ENCODE results near the gene LCN10. TPM values are rescaled to one million over a fixed set of nuclear protein-coding genes. Genes with fewer than 3 reads are reported as not detected.
A peak's percentile ranks its signal among the peaks of the same experiment; 100 is the strongest.

Gene LCN10
- total and polyA plus RNA-seq, 10 of the 15 experiments (the other 5 are each of a cell fraction or from before 2014, with no cell fraction given), result 0.06 to 1.3 (median 0.21) TPM; not detected in 1

GRCh38 chr9:136776947-136777346 is 34.2 kb upstream of the LCN10 start:
- H3K9me3 ChIP-seq (replicated peaks; ENCODE audit: control insufficient read depth, insufficient read depth, low read length), result peaks cover 6% of the 10 kb centered on the region; the same call in 2 of the 3 replicates
- no peaks in the 10 kb centered on the region for H4K20me1 ChIP-seq (ENCODE audit: control insufficient read depth, insufficient read depth)
- 51% methylated on average over 7 of the region's 7 CpGs for WGBS (ENCODE audit: insufficient coverage, insufficient replicate concordance, low lambda C conversion rate, missing lambda C conversion rate)
- no peak overlapping the region for H3K27ac ChIP-seq (ENCODE audit: control insufficient read depth, insufficient read depth)
- peak overlapping the region; percentile 11; the same call in 1 of the 2 replicates for H2AFZ ChIP-seq (ENCODE audit: control insufficient read depth, low read depth, low read length)
- ChIA-PET POLR2A (interaction anchor here (0.6 to 1.7 kb wide), 2 partner anchors 11 to 446 kb away, joined by 3 to 5 read pairs; no protein-coding TSS in a partner anchor), RAD21 (ENCODE audit: unreplicated experiment) (interaction anchor here (2.0 kb wide), 3 partner anchors 11 to 252 kb away, joined by 4 to 9 read pairs (median 6); no protein-coding TSS in a partner anchor), CTCF (interaction anchor here (0.7 to 13.1 kb wide), 8 partner anchors 7 to 258 kb away, joined by 3 to 163 read pairs (median 7); partner anchors contain the start of gene LCN8), SMC1A (ENCODE audit: uncharacterized antibody, unreplicated experiment) (interaction anchor here (1.3 to 3.1 kb wide), 2 partner anchors 10 to 259 kb away, joined by 3 to 21 read pairs; no protein-coding TSS in a partner anchor)
- TF ChIP-seq HDGF (IDR thresholded peaks at IDR 0.05) (no peak), CBX3 (IDR thresholded peaks at IDR 0.05; ENCODE audit: borderline replicate concordance, low read depth) (no peak), IKZF2 (IDR thresholded peaks at IDR 0.05) (no peak), HCFC1 (IDR thresholded peaks at IDR 0.05; ENCODE audit: low read length) (no peak), CREB1 (IDR thresholded peaks at IDR 0.05; ENCODE audit: low read depth) (no peak), TCF7 (IDR thresholded peaks at IDR 0.05; ENCODE audit: borderline replicate concordance) (no peak), PAX8 (IDR thresholded peaks at IDR 0.05) (no peak), BHLHE40 (IDR thresholded peaks at IDR 0.05; ENCODE audit: borderline replicate concordance in 1 of 2, low read depth in 2 of 2, low read length in 1 of 2) (no peak), USF2 (IDR thresholded peaks at IDR 0.05; ENCODE audit: borderline replicate concordance, low read depth, low read length) (no peak), LARP7 (IDR thresholded peaks at IDR 0.05) (no peak), BCL11A (IDR thresholded peaks at IDR 0.05; ENCODE audit: low read depth, low read length) (no peak), HDAC2 (IDR thresholded peaks at IDR 0.05) (no peak), PKNOX1 (IDR thresholded peaks at IDR 0.05) (no peak), PRDM15 (CRISPR knock-in tag; IDR thresholded peaks at IDR 0.05) (no peak), EZH2 (IDR thresholded peaks at IDR 0.05; ENCODE audit: borderline replicate concordance, control insufficient read depth, low read depth, low read length) (no peak), SIN3A (IDR thresholded peaks at IDR 0.05; ENCODE audit: low read depth, low read length) (no peak), BACH1 (IDR thresholded peaks at IDR 0.05; ENCODE audit: borderline replicate concordance) (no peak), RELA (IDR thresholded peaks at IDR 0.05; ENCODE audit: borderline replicate concordance, partially characterized antibody) (no peak)
- TF ChIP-seq, protein P1, sequence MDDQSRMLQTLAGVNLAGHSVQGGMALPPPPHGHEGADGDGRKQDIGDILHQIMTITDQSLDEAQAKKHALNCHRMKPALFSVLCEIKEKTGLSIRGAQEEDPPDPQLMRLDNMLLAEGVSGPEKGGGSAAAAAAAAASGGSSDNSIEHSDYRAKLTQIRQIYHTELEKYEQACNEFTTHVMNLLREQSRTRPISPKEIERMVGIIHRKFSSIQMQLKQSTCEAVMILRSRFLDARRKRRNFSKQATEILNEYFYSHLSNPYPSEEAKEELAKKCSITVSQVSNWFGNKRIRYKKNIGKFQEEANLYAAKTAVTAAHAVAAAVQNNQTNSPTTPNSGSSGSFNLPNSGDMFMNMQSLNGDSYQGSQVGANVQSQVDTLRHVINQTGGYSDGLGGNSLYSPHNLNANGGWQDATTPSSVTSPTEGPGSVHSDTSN (IDR thresholded peaks at IDR 0.05; ENCODE audit: insufficient replicate concordance, low read depth, low read length), result no peak
- no peak overlapping the region for H3K9ac ChIP-seq (ENCODE audit: control insufficient read depth, insufficient read depth, low read length)
- H3K36me3 ChIP-seq (ENCODE audit: control insufficient read depth in 2 of 2, insufficient read depth in 2 of 2, low read length in 1 of 2), result no peaks in the 10 kb centered on the region
- H3K4me2 ChIP-seq (ENCODE audit: control insufficient read depth, insufficient read depth), result no peak overlapping the region
- FAIRE-seq (no peak), DNase-seq (ENCODE audit: low read depth, low spot score) (no peak), ATAC-seq (no peak)
- no TSS peak for BruUV-seq (replicated peaks)
- no peak overlapping the region for H3K4me3 ChIP-seq
- peaks cover 0 to 1% of the 10 kb centered on the region in 2 experiments; a peak in 1 of 4 replicates for H3K27me3 ChIP-seq (replicated peaks in 1 of 2; ENCODE audit: control insufficient read depth in 2 of 2, insufficient read depth in 2 of 2, low read length in 1 of 2)
- H3K4me1 ChIP-seq (ENCODE audit: control insufficient read depth, insufficient read depth, low read length), result no peaks in the 10 kb centered on the region
- intact Hi-C loops (cut with micrococcal nuclease; ENCODE audit: unreplicated experiment), result no loop called here
- in situ Hi-C loops (cut with MboI), result no loop called here
- H3K79me2 ChIP-seq (ENCODE audit: control insufficient read depth, insufficient read depth, low read length), result no peaks in the 10 kb centered on the region

All from GM12878 (cell line).